ENCODE measurements around the gene PDE4DIP.
"Not testable (repeated sequence)": the region's sequence is repeated elsewhere in the genome, so short reads cannot be mapped to it uniquely, and the experiment has no call there.

The PDE4DIP gene

DNA sequence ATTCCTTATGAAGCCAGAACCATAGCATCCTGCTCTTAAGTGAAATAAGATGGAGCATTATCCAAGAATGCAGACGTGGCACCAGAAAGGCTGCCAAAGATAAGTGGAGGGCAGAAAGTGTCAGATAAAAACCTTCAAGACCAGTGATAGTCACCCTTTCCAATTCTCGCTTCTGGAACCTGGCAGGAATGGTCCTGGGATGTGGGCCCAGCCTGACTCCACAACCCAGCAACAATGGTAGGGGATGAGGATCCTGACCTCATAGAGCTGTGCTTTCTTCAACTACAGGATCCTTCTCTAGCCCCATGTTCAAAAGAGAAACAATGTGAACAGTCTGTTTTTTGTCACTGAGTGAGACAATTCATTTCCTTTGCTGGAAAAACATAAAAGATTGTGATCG, 145.2 kb downstream of the PDE4DIP start:
- DNase-seq = not testable (repeated sequence)

DNA sequence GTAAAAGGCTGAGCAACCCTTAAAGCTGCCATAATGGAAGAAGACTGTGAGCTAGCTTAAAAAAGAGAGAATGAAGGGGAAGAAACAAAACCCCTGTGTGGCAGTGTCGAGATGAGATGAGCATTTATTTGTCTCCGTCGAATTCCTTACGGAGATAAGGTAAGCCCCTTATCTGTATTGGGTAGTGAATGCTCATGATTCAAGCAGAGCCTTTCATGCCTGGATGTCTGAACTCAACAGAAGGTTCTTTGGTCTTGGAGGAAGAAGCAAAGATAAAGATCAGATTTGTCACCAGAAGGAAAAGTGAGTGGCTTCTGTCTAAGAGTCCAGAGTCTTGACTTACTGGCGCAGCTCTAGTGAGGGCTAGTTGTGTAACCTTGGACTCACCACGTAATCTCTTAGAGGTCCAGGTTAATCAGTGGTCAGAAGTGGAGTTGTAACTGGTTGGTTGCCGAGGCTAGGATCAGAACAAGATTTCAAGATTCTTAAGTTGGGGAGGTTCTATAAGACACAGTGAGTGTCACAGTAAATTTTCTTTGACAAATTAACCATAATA, 146.1 kb downstream of the PDE4DIP start:
- DNase-seq = not testable (repeated sequence)

DNA sequence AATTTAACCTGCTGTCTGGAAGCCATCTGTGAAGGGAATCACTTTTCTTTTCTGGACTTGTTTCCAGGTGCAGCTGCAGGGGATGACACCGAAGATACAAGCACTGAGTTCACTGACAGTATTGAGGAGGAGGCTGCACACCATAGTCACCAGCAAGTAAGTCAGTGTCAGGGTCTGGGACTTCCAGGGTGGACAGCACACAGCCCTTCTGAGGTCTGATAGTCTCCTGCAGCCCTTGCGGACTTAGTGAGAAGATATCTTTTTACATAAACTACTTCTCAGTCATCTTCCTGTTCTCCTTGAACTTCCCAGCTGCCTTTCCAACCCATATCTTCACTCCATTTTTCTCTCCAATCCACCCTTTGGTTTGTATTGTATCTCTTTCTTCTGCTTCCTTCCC, 147.6 kb downstream of the PDE4DIP start:
- not testable (repeated sequence) for DNase-seq

DNA sequence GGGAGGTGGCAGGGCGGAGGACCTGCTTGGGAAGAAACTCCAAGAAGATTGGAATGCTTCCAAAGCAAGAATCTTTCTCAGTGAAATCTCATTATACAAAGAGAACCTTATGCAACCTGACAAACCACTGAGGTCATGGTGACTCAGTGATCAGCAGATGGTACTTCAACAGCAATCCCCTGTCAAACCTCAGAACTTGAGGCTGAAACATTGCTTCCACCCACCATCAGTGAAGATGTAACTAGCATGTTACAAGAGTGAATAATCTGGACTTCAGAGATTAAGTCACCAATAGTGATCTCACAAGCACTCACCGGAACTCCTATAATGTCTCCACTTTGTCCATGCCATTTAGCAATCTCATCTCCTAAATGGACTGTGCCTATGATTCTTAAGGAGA, 148.1 kb downstream of the PDE4DIP start:
- DNase-seq = not testable (repeated sequence)

DNA sequence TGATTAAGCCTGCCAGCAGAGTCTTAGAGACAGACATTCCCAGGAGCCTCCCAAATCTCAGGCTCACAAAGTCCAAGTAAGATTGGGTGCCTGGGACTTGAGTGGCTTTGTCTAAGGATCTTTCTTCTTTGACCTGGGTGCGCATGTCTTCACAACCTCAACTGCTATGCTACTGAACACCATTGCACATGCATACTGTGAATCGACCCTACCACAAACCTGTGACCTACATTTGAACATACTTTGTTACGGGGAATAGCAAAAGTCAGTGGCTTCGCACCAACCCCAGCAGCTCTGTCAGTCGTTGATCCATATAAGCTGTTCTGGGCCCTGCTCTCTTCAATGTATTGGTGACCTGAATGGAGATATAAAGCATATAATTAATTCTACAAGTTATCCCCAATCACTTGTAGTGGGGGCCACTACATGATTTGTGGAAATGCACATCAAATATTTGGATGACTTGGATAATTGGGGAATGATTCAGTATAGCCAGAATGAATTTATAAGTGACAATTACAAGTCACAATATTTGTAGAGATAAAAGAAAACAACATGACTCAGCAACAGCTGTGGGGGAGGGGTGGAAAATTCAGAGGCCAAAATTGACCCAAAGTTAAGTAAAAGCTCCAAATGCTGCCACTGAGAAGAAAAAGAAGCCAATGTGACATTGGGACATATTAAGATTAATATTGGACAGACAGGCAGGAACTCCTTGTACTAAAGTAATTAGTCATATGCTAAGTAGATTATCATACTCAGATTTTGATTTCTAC, 152.4 kb downstream of the PDE4DIP start:
- DNase-seq = not testable (repeated sequence)

DNA sequence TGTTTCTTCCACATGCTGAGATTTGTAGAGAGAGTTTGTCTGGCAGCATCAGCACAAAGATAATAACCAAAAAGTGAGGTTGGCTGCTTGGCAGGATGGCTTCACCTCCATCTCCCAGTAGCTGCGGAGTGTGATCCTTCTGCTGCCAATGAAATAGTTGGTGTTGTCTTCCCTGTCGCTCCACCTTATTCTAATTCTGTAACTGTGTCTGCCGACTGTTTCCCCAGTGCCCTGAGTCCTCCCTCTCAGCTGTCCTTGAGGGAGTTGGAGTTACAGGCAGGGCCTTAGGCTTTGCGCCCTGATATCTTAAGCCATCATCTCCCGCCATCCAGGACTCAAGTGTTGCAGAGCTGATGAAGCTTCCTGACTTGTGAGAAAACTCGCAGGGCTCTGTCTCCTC, 153.2 kb downstream of the PDE4DIP start:
- not testable (repeated sequence) for DNase-seq

DNA sequence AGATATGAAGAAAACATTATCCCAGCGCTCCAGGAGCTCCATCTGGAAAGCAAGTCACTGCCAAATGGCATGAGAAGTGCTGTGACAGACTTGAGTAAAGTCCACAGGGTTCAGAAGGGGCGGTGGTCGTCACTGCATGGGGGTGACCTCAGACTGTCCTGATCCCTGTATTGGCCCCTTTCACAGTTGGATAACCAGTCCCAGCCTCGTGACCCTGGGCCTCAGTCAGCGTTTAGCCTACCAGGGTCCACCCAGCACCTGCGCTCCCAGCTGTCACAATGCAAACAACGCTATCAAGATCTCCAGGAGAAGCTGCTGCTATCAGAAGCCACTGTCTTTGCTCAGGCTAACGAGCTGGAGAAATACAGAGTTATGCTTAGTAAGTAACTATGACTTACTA, 158.4 kb downstream of the PDE4DIP start:
- DNase-seq = not testable (repeated sequence)

DNA sequence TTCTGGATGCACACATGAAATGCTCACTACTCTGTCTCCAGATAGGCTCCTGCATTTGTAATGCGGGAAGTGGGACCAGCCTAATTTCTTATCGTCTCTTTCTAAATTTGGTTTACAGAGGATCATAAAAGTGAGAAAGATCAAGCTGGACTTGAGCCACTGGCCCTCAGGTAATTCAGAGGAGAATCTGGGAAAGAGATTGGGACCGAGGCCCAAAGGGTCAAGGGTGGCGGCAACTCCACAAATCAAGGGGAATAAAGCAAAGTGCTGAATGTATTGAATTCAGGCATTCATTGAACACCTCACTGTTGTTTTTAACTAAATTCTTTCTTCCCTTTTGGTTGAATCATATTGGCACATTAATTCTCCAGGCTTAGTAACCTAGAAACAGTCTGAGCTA, 164.1 kb downstream of the PDE4DIP start:
- not testable (repeated sequence) for DNase-seq

DNA sequence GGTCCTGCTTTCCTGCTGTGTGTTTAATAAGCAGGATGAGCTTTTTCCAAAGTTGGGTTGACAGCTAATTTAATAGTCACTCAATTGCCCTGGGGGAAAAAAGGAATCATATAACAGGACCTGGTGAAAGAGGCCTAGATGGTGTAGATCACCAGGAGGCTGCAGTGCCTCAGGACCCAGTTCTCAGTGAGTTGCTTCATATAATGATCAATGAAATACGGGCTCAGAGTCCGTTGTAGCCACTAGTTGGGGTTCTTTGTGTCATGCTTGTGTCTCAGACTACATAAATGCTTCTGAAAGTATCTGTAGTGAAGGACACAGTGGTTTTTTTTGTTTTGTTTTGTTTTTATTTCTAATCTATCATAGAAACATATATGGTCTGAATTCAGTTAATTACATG, 164.5 kb downstream of the PDE4DIP start:
- not testable (repeated sequence) for DNase-seq

DNA sequence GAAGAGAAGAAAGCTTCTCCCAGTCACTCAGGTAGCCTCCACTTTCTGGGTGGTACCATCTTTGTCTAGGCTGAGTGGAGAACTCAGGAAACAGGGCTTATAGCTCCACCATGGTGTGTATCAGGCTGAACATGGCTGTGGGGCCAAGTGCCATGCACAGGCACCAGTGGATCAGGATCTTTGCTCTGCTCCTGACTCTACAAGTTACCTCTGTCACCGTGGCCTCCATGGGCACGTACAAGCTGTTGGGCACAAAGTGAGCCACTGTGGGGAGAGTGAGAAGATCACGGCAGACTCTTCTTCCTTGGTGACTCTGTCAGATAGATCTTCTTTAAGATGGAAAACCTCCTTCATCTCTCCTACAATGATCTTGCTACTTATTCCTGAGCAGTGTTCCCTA, 165.5 kb downstream of the PDE4DIP start:
- not testable (repeated sequence) for DNase-seq

DNA sequence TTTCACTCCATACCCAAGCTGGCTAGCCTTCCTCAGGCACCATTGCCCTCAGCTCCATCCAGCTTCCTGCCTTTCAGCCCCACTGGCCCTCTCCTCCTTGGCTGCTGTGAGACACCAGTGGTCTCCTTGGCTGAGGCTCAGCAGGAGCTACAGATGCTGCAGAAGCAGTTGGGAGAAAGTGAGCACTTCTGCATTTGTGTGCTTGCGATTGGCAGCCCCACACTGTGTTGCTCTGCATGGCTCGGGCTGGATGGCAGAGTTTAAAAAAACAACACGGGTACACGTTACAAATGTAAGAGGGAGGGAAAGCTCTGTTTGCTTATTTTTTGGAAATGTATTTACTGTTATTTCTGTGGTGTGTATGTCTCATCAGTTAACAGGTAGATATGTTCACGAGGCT, 168.4 kb downstream of the PDE4DIP start:
- not testable (repeated sequence) for DNase-seq

DNA sequence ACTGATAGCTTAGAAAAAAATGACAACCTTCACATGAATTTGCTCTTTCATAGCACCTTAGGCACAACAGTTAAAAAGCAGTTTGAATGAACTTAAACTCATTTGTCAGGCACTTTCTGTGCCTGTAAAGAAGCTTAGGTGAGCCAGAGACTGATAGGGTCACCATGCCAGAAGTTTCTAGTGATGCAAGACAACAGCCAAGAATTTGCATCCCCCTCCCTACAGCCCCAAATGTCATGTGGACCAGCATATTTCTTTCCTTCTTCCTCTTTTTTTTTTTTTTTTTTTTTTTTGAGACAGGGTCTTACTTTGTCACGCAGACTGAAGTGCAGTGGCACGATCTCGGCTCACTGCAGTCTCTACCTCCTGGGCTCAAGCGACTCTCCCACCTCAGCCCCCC, 169.3 kb downstream of the PDE4DIP start:
- not testable (repeated sequence) for DNase-seq

DNA sequence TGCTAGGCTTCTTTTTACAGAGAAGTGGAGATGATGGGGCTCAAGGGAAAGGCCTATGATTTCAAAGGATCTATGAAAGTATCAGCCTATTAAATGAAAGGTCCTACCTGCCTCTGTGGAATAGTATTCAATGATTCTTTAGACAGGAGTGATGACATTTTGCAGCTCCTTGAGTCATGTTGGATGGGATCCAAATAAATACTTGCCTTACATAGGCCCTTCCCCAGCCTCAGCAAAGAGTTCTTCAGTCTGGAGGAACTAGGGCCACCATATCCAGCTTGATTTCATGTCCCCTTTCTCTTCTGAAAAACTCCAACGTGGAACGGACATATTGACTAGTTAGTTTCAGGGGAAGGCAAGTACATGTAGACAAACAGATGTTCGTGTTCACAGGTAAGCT, 171.3 kb downstream of the PDE4DIP start:
- not testable (repeated sequence) for DNase-seq

DNA sequence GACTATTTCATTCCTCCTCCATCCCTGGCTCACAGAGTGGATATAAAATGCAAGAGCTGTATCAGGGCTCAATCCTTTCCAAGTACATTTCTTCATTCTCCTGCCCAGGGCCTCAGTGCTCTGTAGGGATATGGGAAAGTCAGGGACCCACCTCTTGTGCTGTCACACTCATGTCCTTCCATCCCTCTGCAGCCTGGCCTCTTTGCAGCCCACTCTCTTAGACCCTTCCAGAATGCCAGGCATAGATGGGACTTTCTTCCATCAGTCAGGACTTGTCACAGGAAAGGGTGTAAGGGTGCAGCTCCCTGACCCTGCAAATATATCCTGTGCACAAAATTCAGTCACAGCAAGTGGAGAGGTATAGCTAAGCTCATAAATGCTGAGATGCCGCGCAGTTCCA, 172.4 kb downstream of the PDE4DIP start:
- DNase-seq = not testable (repeated sequence)

DNA sequence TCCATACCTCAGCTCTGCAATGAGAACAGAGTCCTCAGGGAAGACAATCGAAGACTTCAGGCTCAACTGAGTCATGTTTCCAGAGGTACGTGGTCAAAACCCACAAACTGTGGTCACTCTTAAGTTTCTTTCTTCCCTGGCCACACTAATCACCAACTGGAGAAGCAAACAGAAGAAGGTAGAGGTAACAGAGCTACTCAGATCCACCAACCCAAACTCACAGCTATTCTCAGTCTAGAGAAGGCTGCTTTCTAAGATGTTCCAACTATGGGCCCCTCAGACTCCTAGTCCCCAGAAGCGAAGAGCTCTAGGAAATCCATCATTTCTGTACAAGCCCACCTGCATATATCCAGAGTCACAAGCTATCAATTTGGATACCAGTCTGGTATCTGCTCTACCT, 174.3 kb downstream of the PDE4DIP start:
- DNase-seq = not testable (repeated sequence)

DNA sequence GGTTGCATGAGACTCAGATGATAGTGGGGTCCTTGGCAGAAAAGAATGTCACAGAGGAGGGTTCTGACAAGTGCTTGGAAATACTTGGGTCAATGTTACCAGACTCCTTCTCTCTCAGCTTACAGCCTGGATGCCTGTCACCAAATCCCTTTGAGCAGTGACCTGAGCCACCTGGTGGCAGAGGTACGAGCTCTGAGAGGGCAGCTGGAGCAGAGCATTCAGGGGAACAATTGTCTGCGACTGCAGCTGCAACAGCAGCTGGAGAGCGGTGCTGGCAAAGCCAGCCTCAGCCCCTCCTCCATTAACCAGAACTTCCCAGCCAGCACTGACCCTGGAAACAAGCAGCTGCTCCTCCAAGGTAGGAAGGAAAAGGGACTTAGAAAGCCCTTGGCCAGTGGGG, 180.1 kb downstream of the PDE4DIP start:
- DNase-seq = not testable (repeated sequence)

DNA sequence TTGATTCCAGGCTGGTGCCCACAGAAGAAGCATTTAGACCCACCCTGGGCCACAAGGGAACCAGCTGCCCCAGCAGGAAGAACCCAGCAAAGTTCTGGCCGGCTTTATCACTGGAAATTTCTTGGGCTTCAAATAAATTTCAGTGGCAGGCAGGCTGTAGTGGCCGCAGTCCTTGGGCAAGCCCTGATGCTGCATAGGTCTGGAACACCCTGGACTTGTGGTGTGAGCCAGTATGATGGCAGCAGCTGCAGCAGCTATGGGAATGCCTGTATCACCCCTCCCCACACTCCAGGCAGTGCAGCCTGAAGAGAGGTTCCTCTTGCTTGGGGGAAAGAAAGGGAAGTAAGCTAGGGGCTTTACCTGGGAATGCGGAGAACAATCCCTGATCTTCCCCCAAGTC, 189.7 kb downstream of the PDE4DIP start:
- DNase-seq = not testable (repeated sequence)

DNA sequence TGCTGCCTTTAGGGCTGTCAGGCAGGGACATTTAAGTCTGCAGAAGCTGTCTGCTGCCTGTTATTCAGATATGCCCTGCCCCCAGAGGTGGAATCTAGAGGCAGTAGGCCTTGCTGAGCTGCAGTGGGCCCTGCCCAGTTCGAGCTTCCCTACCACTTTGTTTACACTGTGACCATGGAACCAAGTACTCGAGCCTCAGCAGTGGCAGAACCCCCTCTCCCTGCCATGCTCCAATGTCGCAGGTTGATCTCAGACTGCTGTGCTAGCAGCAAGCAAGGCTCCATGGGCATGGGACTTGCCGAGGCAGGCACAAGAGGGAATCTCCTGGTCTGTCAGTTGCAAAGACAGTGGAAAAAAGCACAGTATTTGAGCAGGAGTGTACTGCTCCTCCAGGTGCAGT, 198.8 kb downstream of the PDE4DIP start:
- DNase-seq = not testable (repeated sequence)

DNA sequence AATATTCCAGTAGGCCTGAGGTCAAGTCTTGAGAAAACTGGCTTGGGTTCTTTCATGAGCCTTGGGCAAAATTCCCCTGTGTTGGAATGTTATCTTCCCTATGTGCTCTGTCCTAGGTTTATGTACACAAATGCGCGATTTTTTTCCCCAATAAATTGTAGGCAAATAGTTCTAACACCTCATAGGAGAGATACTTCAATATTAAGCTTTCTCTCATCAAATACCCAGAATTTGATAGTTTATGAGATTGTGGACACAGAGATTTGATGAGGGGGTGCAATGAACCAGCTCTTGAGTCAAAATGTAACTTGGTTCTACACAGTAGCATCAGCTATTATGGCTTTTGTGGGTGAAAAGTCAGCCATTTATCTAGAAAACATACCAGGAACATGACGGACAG, 220.4 kb downstream of the PDE4DIP start:
- DNase-seq = not testable (repeated sequence)

DNA sequence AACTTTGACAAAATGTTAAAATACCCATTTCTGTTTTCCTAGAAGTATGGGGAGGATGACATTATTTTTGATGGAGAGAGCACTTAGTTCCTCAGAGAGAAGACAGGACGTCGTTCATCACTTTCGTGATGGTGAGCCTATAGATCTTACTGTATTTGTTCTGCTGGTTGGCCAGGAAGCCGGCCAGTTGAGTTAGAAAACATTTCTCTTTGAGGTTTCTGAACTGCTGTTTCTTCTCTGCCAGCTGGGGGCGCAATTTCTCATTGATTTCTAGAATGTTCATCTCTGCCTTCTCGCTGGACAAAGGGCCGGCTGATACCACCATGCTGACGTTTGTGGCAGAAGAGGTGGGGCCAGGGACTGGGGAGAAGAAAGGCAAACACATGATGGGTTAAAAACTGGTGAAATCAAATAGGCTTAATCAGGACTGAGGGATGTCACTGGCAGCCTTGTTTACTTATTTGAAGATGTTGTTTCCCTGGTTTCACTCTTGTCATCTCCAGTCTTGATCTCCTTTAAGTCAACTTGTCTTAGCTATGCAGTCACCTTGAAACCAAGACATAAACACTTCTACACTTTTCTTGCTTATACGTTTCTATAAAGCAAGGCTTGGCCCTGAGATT, 231.4 kb downstream of the PDE4DIP start:
- not testable (repeated sequence) for DNase-seq
